A549 (cell line): ENCODE data around the gene TMSB4X.

Source experiments
- BHLHE40 ChIP-seq: IDR thresholded peaks from 2 replicates; pipeline ENCODE4 v1.6.1; 2012; ENCODE audit warnings: low read depth, low read length, inconsistent platforms
- EP300 ChIP-seq, 2 experiments: fragments of >200 bp; sonication (Bioruptor Twin); formaldehyde crosslinking; IDR thresholded peaks; 2 replicates in 1 of 2; 3 replicates in 1 of 2; pipeline ENCODE4 v1.6.1; 2016 to 2017
- NR3C1 ChIP-seq: fragments of >200 bp; sonication (Bioruptor Twin); formaldehyde crosslinking; IDR thresholded peaks from 3 replicates; pipeline ENCODE4 v1.6.1; 2017
- RAD21 ChIP-seq, 2 experiments: fragments of >200 bp in 1 of 2; sonication (Bioruptor Twin) in 1 of 2; formaldehyde crosslinking in 1 of 2; IDR thresholded peaks in 1 of 2; conservative IDR thresholded peaks in 1 of 2; 2 replicates in 1 of 2; 3 replicates in 1 of 2; pipeline ENCODE4 v1.6.1; 2012 to 2018; ENCODE audit warnings: inconsistent platforms in 1 of 2
- TF ChIP-seq, protein P1 (sequence below): fragments of >200 bp; sonication (Bioruptor Twin); formaldehyde crosslinking; IDR thresholded peaks from 3 replicates; pipeline ENCODE4 v1.5.1; 2016
- TF ChIP-seq, protein P2 (sequence below): fragments of 200-600 bp; sonication (generic); IDR thresholded peaks from 2 replicates; pipeline ENCODE4 v1.6.1; 2016; ENCODE audit warnings: antibody characterized with exemption, mild to moderate bottlenecking, moderate library complexity
- TF ChIP-seq, protein P3 (sequence below): IDR thresholded peaks from 2 replicates; pipeline ENCODE4 v1.6.1; 2012

DNA sequence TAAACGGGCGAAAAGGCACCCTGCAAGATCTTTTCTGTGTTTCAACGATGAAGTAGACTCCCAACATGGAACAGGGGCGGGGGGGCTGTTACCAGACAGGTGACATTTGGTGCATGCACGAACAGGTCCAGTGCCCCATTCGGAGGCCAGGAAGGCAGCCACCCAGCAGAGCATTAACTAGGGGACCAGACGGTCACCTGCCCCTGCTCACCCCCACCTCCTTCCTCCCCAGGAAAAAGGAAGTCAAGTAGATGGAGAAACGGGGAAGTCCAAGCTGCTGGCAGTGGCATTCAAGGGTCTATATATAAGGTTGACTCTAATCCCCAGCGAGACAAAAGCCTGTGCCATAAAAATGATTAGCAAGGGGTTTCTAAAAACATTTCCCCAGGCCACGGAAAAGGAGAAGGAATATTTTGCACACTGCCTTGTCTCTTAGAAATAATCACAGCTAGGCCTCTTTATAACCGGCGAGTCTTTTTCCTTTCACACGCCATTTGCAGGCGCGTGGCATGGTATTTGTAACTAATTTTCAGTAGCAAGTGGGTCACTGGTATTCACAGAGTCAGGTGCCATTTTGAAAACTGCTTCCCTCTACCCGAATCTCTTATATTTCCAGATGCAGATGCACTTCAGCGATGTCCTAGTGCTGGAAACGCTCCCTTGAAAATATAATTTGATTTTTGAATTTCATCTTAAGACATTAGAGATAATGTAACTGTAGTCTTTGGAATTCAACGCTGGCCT is 1.2 kb upstream of the TMSB4X start:
- TF ChIP-seq NR3C1 (no peak), RAD21 (conservative IDR thresholded peaks at IDR 0.05 in 1 of 2, IDR thresholded peaks at IDR 0.05 in 1 of 2) (no peak), BHLHE40 (no peak), EP300 (IDR thresholded peaks at IDR 0.05) (no peak)
- TF ChIP-seq, protein P1, sequence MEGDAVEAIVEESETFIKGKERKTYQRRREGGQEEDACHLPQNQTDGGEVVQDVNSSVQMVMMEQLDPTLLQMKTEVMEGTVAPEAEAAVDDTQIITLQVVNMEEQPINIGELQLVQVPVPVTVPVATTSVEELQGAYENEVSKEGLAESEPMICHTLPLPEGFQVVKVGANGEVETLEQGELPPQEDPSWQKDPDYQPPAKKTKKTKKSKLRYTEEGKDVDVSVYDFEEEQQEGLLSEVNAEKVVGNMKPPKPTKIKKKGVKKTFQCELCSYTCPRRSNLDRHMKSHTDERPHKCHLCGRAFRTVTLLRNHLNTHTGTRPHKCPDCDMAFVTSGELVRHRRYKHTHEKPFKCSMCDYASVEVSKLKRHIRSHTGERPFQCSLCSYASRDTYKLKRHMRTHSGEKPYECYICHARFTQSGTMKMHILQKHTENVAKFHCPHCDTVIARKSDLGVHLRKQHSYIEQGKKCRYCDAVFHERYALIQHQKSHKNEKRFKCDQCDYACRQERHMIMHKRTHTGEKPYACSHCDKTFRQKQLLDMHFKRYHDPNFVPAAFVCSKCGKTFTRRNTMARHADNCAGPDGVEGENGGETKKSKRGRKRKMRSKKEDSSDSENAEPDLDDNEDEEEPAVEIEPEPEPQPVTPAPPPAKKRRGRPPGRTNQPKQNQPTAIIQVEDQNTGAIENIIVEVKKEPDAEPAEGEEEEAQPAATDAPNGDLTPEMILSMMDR = no peak
- TF ChIP-seq, protein P2, sequence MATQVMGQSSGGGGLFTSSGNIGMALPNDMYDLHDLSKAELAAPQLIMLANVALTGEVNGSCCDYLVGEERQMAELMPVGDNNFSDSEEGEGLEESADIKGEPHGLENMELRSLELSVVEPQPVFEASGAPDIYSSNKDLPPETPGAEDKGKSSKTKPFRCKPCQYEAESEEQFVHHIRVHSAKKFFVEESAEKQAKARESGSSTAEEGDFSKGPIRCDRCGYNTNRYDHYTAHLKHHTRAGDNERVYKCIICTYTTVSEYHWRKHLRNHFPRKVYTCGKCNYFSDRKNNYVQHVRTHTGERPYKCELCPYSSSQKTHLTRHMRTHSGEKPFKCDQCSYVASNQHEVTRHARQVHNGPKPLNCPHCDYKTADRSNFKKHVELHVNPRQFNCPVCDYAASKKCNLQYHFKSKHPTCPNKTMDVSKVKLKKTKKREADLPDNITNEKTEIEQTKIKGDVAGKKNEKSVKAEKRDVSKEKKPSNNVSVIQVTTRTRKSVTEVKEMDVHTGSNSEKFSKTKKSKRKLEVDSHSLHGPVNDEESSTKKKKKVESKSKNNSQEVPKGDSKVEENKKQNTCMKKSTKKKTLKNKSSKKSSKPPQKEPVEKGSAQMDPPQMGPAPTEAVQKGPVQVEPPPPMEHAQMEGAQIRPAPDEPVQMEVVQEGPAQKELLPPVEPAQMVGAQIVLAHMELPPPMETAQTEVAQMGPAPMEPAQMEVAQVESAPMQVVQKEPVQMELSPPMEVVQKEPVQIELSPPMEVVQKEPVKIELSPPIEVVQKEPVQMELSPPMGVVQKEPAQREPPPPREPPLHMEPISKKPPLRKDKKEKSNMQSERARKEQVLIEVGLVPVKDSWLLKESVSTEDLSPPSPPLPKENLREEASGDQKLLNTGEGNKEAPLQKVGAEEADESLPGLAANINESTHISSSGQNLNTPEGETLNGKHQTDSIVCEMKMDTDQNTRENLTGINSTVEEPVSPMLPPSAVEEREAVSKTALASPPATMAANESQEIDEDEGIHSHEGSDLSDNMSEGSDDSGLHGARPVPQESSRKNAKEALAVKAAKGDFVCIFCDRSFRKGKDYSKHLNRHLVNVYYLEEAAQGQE = no peak
- TF ChIP-seq, protein P3, sequence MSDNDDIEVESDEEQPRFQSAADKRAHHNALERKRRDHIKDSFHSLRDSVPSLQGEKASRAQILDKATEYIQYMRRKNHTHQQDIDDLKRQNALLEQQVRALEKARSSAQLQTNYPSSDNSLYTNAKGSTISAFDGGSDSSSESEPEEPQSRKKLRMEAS = no peak
